Ishikawa (cell line): ENCODE results near the gene C9orf40.

ENCODE experiments used
- CEBPB ChIP-seq: IDR thresholded peaks from 2 replicates; pipeline ENCODE4 v1.6.1; 2012
- CREB1 ChIP-seq: IDR thresholded peaks from 2 replicates; pipeline ENCODE4 v1.6.1; 2012; ENCODE audit warnings: low read depth
- EGR1 ChIP-seq: IDR thresholded peaks from 2 replicates; pipeline ENCODE4 v1.6.1; 2012
- EP300 ChIP-seq: IDR thresholded peaks from 2 replicates; pipeline ENCODE4 v1.6.1; 2012; ENCODE audit warnings: borderline replicate concordance
- FOXM1 ChIP-seq: IDR thresholded peaks from 2 replicates; pipeline ENCODE4 v1.6.1; 2012; ENCODE audit warnings: low read depth, borderline replicate concordance
- MAX ChIP-seq: IDR thresholded peaks from 2 replicates; pipeline ENCODE4 v1.6.1; 2012
- NFIC ChIP-seq: IDR thresholded peaks from 2 replicates; pipeline ENCODE4 v1.6.1; 2012
- RAD21 ChIP-seq: IDR thresholded peaks from 2 replicates; pipeline ENCODE4 v1.6.1; 2012; ENCODE audit warnings: low read depth
- REST ChIP-seq: IDR thresholded peaks from 2 replicates; pipeline ENCODE4 v1.6.1; 2012; ENCODE audit warnings: low read depth, mild to moderate bottlenecking
- TAF1 ChIP-seq: IDR thresholded peaks from 2 replicates; pipeline ENCODE4 v1.6.1; 2012; ENCODE audit warnings: low read depth, mild to moderate bottlenecking
- TCF12 ChIP-seq: IDR thresholded peaks from 2 replicates; pipeline ENCODE4 v1.6.1; 2012; ENCODE audit warnings: low read depth
- TEAD4 ChIP-seq: IDR thresholded peaks from 2 replicates; pipeline ENCODE4 v1.6.1; 2012
- USF1 ChIP-seq: IDR thresholded peaks from 2 replicates; pipeline ENCODE4 v1.6.1; 2012
- YY1 ChIP-seq: IDR thresholded peaks from 2 replicates; pipeline ENCODE4 v1.6.1; 2012; ENCODE audit warnings: low read depth
- ZBTB7A ChIP-seq: IDR thresholded peaks from 2 replicates; pipeline ENCODE4 v1.6.1; 2012; ENCODE audit warnings: low read depth

The C9orf40 gene

GRCh38 chr9:74952201-74953151 is at the start of gene C9orf40:
Gene C9orf40, minus strand, starts transcription at chr9:74952912. Its CDS starts 301 bp downstream, at chr9:74952611.
- TF ChIP-seq MAX: peak; percentile 90
- peak; percentile 13; the same call in 1 of the 2 replicates for TF ChIP-seq TCF12
- TF ChIP-seq ZBTB7A: 0 out of 2 replicates have a peak, but pooled peaks have one; percentile 52
- peak; percentile 38; the same call in 1 of the 2 replicates for TF ChIP-seq RAD21
- peak; percentile 28; the same call in 1 of the 2 replicates for TF ChIP-seq CREB1
- TF ChIP-seq REST: no peak
- no peak for TF ChIP-seq CEBPB
- TF ChIP-seq USF1: no peak
- peak; percentile 61 for TF ChIP-seq NFIC
- peak; percentile 63 for TF ChIP-seq YY1
- peak; percentile 33; the same call in 1 of the 2 replicates for TF ChIP-seq EP300
- TF ChIP-seq FOXM1: no peak
- no peak; the same call in none of the 2 replicates for TF ChIP-seq TAF1
- TF ChIP-seq TEAD4: peak; percentile 30; the same call in 1 of the 2 replicates
- no peak for TF ChIP-seq EGR1

GRCh38 chr9:75001719-75002421 is 49.2 kb upstream of the C9orf40 start:
- no peak for TF ChIP-seq TAF1
- TF ChIP-seq RAD21: peak; percentile 70

- TF ChIP-seq TCF12: no peak
- no peak for TF ChIP-seq TEAD4
- no peak for TF ChIP-seq CEBPB
- TF ChIP-seq ZBTB7A: no peak
- no peak for TF ChIP-seq MAX
- no peak for TF ChIP-seq EGR1
- TF ChIP-seq YY1: no peak
- no peak for TF ChIP-seq CREB1
- TF ChIP-seq NFIC: no peak
- TF ChIP-seq TAF1: no peak
- no peak for TF ChIP-seq USF1
- no peak for TF ChIP-seq FOXM1
- no peak for TF ChIP-seq EP300
- TF ChIP-seq REST: no peak
Observed at GRCh38 chr9:75000835-75001234, 48.1 kb upstream of the C9orf40 start.

- TF ChIP-seq REST (no peak), USF1 (no peak), RAD21 (no peak), TEAD4 (no peak), EGR1 (no peak), FOXM1 (no peak), NFIC (no peak), CREB1 (no peak), ZBTB7A (no peak), MAX (no peak), TAF1 (no peak), YY1 (no peak), EP300 (no peak), TCF12 (no peak), CEBPB (no peak)
Observed at GRCh38 chr9:74985041-74985440, 32.3 kb upstream of the C9orf40 start.
